ENCODE measurements around the gene IGSF21. TPM values are rescaled to one million over a fixed set of nuclear protein-coding genes. Genes with fewer than 3 reads are reported as not detected.

The IGSF21 gene
- total RNA-seq, 1 donor from 2014 or later = 0.10 TPM

DNA sequence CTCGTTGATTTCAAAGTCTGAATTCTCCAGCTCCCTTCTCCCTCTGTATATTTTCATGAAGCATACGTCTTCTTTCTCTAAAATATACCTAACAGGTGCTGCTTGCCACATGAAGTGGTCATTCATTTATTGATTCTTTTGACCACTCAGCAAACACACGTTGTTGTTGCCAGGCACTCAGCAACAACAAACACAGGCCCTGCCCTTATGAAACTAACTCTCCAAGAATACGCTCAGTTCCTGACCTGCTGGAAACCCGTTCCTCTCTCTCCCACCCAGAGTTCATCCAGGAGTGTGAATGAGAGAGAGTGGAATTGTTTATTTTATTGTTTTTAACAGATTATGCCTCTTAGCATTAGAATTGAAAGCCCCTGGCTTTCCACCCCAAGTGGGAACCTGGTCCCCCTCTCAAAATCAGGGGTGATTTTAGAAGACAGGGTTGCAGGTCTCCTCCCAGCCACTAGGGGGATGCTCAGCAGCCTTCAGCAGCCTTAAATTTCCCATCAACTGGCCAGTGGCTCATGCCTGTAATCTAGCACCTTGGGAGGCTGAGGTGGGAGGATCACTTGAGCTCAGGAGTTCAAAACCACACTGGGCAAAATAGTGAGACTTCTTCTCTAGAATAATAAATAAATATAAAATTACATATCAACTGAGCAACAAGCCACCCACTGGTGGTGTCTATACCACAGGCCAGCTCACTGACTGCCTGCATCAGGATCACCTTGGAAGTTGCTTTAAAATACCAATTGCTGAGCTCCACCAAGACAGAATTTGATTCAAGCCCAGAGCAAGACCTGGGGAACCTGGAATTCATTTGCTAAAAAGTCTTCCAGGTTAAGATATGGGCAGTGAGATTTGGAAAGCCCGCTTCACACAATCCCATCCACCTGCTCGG is 192.1 kb downstream of the IGSF21 start:
- DNase-seq = no peak

DNA sequence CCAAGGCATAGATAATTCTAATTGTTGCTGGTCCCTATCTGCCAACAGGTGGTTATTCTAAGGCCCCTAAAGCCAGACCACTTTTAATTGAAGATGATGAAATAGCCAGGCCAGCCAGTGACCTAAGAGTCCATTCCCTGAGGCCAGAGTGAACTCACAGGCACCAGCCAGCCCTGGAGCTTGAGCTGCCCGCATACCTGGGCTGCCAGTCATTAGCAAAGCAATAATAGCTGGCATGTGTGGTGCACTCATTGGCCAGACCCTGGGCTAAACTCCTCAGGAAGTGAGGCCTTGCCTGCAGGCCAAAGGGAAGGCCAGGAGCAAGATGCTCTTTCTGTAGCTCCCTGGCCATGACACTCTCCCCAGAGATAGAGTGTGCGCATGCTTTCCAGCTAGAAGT is 192.8 kb downstream of the IGSF21 start:
- no peak for DNase-seq

DNA sequence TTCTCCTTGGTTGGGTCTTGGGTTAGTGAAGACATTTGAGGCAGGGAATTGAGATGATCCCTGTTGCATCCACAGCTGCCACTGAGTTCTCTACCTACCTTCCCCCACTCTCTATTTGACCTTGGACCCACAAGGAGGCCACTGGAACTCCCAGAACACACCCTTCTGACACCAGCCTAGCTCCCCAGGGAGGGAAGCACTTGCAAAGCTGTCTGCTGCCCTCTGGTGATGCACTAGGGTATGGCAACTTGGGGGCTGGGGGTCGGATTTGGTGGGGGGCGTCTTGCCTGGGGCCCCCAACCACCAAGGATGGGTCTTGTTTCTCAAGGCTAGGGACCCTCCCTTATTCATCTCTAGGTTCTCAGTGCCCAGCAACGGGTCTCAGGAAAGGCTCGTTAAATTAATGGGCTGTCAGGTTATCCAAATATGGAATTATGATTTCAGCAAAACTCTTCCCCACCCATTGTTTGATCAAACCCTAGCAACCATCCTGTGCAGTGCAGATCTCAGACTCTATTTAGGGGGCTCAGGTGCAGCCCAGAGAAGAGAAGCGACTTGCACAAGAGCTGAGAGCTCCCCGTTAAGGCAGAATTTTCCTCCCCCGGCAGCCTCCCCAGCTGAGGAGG is 195.3 kb downstream of the IGSF21 start:
- DNase-seq = no peak

DNA sequence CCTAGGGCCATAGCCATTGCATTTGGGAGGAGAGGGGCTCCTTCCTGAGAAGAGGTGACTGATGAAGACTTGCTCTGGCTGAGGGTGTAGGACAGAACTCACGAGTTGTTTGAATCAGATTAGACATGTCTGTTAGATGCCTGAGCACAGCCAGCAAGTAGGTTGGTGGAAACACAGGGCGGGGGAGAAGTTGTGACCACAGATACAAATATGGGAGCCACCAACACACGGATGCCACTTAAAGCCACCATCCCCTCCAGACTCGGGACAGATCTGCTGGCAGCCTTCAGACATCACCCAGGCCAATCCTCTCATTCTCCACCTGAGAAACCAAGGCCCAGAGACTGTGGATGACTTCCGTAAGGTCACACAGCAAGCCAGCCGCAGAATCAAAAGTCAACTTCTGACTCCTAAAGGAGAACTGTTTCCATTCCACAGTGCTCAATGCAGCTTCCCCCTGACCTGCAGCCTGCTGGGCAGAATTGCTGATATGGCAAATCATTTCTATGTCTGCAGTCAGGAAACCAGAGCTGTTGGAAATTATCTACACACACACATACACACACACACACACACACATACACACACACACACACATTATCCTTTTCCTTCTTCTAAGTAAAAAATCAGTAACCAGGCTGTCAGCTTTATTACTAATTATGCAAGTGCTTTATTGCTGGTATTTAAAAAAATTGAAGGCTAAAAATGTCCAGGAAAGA is 196.7 kb downstream of the IGSF21 start:
- no peak for DNase-seq

DNA sequence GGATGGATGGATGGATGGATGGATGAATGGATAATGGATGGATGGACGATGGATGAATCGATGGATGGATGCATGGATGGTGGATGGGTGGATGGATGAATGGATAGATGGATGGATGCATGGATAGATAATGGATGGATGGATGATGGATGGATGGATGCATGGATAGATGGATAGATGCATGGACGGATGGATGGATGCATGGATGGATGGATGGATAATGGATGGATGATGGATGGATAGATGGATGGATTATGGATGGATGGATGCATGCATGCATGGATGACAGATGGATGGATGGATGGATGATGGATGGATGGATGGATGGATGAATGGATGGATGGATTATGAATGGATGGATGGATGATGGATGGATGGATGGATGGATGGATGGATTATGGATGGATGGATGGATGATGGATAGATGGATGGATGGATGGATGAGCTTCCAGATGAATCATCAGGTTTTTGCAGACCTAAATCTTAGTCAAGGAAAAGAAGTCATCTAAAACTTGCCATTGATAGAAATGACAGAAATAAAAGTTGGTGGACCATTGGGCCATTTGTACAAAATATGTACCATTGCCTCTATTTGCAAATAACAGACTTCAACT is 197.7 kb downstream of the IGSF21 start:
- no peak for DNase-seq

DNA sequence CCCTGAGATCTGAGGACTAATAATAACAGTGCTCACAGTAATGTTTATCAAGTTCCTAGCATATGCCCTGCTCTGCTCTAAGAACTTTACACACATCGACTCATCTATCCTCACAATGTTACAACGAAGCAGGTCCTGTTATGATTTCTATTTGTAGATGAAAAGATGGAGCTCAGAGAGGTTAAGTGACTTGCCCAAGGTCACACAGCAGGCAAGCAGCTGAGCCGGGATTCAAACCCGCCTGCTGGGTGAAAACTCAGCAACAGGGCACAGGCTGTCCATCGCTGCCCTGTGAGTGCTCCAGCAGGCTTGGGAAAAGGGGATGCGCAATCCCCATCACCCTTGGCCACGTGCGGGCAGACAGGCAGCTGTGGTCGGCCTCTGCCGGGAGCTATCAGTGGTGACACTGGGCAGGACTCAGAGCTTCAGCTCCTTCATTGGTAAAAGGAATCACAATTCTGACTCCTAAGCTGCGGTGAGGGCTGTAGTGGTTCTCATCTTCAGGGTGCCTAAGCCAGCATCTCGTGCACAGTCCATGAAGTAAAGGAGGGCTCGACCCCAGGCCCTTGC is 199.8 kb downstream of the IGSF21 start:
- no peak for DNase-seq

DNA sequence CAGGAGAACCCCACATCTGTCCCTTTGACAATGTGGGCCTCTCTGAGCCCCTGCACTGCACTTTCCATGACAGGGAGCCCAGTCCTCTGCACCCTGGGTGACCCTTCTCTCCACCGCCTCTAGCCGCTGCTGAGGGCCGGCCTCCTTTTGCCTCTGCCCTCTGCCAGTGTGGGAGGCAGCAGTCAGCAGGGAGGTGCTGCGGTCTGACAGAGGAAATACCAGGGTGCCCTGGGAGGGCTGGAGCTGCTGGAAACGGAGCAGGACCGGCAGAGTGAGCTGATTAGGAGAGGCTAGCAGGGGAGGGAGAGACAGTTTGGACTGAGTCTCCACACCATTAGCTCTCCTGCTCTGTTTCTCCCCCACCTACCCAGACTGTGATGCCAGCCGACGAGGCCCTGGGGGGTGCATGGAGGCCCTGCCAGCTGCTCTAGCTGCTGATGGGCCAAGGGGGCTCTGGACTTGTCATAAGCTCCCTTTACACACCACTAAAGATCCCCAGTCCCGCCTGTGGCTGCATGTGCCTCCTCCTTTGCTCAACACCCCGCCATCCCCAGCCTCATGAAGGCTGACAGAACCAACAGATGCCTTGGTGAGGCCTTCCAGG is 202.1 kb downstream of the IGSF21 start:
- DNase-seq = no peak

DNA sequence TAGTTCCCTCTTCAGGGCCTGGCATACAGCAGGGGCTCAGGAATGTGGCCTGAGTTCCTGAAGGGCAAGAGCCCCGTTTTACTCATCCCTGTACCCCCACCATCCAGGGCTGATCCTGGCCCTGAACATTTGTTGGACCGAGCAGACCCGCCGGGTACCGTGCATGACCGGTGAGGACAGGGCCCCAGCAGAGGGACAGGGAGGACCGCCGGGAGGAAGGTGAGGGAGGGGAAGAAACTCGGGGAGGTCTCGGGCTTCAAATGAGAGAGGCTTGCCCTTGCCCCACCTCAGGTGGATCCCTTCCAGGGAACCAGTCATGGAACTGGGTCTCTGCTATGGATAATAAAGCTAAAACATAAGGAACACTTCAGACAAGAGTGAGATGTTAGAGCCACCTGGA is 205.4 kb downstream of the IGSF21 start:
- DNase-seq = no peak

DNA sequence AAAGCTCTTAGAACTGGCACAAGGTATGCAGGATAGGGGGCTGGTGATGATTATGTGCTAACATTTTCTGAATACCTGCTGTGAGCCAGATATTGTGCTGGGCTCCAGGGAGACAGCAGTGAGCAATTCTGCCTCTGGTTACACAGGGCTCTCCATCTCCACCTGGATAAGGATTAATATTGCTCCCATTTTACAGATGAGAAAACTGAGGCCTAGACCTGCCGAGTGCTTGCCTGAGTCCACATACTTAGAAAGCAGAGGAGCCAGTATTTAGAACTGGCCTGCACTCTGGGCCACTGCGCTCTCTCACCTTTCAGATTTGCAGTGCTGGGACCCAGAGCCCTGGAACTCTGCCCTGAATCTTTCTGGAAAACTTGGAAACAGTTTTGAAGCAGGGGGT is 205.9 kb downstream of the IGSF21 start:
- DNase-seq = no peak

DNA sequence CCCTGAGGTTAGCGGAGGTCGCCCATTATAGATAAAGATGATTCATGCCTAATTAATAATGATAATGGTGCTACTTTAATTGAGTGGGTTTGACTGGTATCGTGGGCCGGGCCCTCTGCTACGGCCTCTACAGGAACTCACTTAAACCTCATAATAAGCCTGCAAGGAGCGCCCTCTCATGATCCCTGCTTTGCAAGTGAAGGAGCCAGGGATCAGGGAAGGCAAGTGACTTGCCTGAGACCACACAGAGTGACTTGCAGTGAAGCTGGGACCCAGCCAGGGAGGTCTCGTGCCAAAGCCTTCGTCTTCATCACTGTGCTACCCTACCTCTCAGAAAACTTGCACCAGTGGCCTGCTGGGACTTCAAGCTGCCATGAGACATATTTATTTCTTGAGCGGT is 206.8 kb downstream of the IGSF21 start:
- no peak for DNase-seq

DNA sequence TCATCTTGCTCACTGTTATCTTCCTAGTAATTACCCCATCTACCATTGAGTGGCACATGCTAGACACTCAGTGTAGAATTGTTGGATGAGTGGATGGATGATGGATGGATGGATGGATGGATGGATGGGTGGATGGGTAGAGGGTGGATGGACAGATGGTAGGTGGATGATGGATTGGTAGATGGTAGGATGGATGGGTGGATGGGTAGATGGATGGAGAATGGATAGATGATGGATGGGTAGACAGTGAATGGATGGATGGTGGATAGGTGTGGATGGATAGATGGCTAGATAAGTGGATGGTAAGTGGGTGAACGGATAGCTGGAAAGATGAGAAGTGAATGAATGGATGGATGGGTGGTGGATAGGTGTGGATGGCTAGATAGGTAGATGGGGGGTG is 207.9 kb downstream of the IGSF21 start:
- no peak for DNase-seq

DNA sequence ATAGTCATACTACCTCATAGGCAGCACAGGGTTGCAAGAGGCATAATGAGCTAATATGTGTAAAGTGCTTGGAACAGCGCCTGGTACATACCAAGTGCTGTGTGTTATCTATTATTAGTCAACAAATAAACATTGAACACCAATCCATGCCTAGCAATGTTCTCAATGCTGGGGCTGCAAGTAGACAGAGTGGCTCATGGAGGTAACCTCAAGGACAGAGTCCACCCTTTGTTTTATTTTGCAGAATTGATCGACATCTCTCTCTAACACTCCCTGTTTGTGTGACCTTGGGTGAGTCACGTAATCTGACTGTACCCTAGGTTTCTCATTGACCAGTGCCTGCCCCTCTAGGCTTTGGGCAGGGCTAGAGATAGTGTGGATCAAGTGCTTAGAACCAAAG is 209.2 kb downstream of the IGSF21 start:
- no peak for DNase-seq

DNA sequence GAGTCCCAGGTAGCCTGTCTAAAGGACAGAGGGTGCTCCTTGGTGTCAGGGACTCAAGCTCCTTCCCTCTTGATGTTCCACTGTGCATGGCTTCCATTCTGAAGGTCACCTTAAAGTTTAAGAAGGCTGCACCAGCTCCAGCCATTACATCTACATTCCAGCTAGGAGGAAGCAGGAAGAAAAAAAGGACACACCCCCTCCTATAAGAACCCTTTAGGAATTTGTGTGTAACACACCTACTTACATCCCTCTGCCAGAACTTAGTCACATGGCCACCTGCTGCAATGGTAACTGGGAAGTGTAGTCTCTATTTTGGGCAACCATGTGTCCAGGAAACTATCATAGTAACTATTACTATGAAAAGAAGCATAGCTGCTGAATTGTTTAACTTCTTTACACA is 211.5 kb downstream of the IGSF21 start:
- DNase-seq = no peak

DNA sequence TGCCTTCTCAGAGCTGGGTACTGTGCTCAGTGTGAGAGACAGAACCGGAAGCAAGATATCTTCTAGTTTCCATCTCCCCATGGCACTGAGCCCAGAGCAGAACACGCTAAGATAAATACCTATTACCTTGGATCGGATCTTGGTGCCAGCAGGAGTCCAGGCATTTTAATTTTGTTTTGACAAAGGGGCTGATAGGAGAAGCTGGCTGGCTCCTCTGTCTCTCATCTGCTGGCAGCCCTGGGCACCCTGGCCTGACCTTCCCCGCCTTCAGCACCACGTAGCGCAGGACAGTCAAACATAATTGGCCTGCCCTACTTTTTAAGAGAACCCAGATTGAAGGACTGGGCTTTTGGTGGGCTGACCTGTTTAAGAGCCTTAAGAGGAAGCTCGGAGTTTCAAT is 212.5 kb downstream of the IGSF21 start:
- no peak for DNase-seq

DNA sequence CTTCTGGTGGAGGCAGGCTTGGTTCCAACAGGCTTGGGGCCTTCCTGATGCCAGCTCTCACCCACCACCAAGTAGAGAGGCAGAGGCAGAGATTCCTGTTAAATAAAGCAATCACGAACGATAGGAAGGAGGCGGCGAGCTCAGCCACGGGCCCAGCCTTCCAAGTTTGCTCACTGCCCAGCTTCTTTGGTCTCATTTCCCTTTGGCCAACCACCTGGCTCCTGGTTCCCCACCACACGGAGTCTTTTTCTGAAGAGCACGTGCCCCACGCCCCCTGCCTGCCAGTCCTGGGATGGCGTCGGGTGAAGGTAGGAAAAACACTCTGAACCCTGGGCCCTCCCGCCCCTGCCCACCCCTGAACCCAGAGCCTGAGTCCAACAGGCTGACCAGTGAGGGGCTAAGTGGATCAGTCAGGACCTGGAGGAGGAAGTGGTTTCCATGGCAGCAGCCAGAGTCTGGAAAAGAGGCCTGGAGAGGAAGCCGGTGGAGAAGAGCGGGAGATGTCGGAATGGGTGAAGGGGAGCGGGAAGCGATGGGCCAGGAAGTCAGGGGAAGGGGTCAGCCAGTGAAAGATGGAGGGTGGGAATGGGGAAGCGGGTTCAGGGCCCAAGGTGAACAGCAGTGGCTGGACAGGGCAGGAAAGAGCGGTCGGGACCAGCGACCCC is 214.9 kb downstream of the IGSF21 start:
- no peak for DNase-seq

DNA sequence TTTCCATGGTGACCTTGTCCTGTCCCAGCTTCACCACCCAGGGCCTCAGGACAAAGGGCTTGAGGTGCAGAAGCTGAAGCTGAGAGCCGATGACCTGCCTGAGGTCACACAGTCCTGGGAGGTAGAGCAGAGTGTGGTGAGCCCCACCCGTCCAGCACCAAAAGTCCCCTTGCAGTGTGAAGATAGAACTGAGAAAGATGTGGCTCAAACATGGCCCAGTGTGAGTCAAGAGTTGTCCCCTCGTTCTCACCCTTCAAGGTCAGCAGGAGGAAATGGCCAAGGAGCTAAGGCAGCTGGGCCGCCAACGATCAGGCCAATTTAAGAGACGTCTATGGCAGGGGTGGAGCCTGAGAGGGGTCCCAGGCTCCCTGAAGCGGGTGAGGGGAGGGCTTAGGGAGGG is 215.7 kb downstream of the IGSF21 start:
- no peak for DNase-seq

DNA sequence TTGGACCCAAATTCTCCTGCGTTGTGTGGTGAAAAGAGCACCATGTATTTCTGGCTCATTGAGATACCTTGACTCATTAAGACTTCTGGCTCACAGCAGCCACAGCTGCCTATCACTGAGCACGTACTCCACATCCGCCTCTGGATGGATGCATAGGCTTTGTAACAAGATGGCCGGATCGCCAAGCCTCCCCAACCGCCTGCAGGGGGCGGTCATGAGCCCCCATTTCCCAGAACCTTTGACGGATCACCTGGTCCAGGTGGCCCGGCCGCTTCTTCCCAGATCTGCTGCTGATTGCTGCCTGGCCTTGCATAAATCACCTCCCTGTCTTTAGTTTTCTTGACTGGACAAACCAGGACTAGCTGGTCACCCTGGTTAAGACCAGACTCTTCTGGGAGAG is 216.6 kb downstream of the IGSF21 start:
- DNase-seq = no peak

DNA sequence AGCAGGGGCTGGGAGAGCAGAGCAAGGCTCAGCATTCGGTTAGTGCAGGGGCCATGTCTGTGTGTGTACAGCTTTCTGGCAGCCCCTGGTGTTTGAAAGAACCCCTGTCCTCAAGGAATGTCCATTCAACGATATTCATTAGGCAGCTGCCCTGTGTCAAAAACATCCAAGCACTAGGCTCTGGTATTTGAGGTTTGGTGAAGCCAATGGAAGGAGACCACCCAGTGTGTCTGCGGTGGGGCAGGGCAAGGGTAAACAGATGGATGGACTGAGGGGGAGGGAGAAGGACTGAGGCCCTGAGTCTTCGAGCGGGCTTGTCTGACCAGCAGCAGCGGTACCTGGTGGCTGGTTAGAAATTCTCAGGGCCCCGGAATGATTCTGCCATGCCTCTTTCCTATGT is 217.5 kb downstream of the IGSF21 start:
- no peak for DNase-seq

DNA sequence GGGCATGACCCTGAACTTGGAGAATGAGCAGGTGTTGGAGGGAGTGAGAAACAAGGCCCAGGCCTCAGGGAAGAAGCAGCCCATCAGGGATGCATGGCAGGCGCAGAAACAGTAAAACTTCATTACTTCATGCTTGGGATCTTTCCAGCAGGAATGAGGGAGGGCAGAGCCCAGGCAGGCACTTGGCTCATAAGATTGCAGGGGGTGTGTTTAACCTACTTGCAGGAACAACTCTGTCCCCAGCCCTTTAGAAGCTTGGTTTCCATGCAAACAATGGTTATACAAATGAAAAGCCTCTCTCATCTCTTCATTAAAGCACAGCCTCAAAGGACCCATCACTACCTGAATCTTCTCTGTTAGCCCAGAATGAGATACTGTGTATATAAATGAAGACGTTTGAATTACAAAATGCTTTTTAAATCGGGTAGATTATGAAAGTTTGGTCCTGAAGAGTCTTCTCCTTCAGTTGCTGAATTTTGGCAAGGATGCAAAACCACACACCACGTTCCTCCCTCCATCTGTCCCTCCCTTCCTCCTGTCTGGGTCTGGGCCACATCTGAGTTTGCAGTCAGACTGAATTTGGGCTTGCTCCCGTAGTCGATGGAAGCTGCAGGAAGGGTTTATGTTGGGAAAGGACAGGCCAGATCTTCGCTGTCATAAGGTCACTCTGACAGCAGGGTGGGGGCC is 218.8 kb downstream of the IGSF21 start:
- DNase-seq = peak; percentile 33

DNA sequence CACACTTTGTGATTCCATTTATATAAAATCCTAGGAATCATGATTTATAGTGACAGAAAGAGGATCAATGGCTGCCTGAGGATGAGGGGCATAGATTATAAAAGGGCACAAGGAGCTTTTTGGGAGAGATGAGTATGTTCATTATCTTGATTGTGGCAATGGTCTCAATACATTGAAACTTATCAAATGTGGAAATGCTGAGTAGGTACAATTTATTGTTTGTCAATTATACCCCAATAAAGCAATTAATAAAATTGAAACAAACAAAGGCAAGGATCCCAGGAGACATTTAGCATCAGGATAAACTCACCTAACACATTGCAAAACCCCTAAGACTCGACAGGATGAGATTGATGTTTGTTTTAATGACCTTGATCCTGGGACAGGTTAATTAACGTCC is 220.1 kb downstream of the IGSF21 start:
- DNase-seq = no peak

DNA sequence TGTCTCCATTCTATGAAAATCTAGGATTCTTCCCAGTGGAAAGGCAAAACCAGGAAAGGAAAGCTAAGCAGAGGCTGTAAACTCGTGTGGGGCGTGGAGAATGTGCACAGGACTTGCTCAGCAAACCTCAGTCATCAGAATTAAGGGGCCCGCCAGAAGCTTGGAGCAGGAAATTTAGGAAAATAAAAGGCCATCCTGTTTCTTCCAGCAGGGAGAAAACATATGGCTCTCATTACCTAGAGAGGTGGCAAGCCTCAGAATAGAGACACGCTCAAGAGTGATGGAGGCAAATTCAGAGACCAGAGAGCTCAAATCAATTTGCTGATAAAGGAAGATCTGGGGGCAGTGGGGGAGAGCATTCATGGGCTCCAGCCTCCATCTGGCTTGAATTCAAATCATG is 221.2 kb downstream of the IGSF21 start:
- no peak for DNase-seq
